SJCRH30 (cell line): Measurements from ENCODE around the gene ADAMTSL1. TPM values are rescaled to one million over a fixed set of nuclear protein-coding genes. Genes with fewer than 3 reads are reported as not detected.

ENCODE experiments used
- DNase-seq, 2 experiments: peaks; one replicate each; pipeline ENCODE4 v3.0.0-alpha.2; 2015 to 2020
- H3K27ac ChIP-seq: fragments of 250-450 bp; sonication (Bioruptor Pico); 2 replicates; pipeline ENCODE4 v1.5.1; 2020; ENCODE audit warnings: mild to moderate bottlenecking, moderate library complexity
- H3K27me3 ChIP-seq: fragments of 250-450 bp; sonication (Bioruptor Pico); 2 replicates; pipeline ENCODE4 v1.5.1; 2020; ENCODE audit warnings: mild to moderate bottlenecking, moderate library complexity
- H3K36me3 ChIP-seq: fragments of 250-450 bp; sonication (Bioruptor Pico); 2 replicates; pipeline ENCODE4 v1.5.1; 2020; ENCODE audit warnings: mild to moderate bottlenecking, moderate library complexity
- H3K4me1 ChIP-seq: fragments of 250-450 bp; sonication (Bioruptor Pico); 2 replicates; pipeline ENCODE4 v1.5.1; 2020; ENCODE audit warnings: mild to moderate bottlenecking, moderate library complexity
- H3K4me3 ChIP-seq: fragments of 250-450 bp; sonication (Bioruptor Pico); 2 replicates; pipeline ENCODE4 v1.5.1; 2020; ENCODE audit warnings: mild to moderate bottlenecking, moderate library complexity
- H3K9me3 ChIP-seq: fragments of 250-450 bp; sonication (Bioruptor Pico); replicated peaks from 2 replicates; pipeline ENCODE4 v1.5.1; 2020; ENCODE audit warnings: mild to moderate bottlenecking, moderate library complexity
- total RNA-seq: library from RNA; depleted of rRNA; stranded (reverse); fragments of >200 nt; shearing (Covaris generic); gene quantifications from 2 replicates; pipeline ENCODE4 v1.2.3, GENCODE V29; 2014

ADAMTSL1 gene
- total RNA-seq, 1 experiment from 2014 or later: 3.3 TPM

- H3K4me3 ChIP-seq: no peak overlapping the region
- no peak for DNase-seq
- no peak overlapping the region for H3K27ac ChIP-seq
- H3K27me3 ChIP-seq: no peaks in the 10 kb centered on the region
- no peaks in the 10 kb centered on the region for H3K4me1 ChIP-seq
- no peaks in the 10 kb centered on the region for H3K36me3 ChIP-seq
- no peaks in the 10 kb centered on the region for H3K9me3 ChIP-seq
These were observed 164.7 kb downstream of the ADAMTSL1 start for GRCh38 chr9:18638371-18639249.

- Histone ChIP-seq H3K9me3 (no peaks in the 10 kb centered on the region), H3K4me1 (no peaks in the 10 kb centered on the region), H3K27ac (no peak overlapping the region), H3K4me3 (no peak overlapping the region), H3K36me3 (no peaks in the 10 kb centered on the region), H3K27me3 (no peaks in the 10 kb centered on the region)
- DNase-seq: no peak
These were observed 166.0 kb downstream of the ADAMTSL1 start for GRCh38 chr9:18639911-18640310.

DNA sequence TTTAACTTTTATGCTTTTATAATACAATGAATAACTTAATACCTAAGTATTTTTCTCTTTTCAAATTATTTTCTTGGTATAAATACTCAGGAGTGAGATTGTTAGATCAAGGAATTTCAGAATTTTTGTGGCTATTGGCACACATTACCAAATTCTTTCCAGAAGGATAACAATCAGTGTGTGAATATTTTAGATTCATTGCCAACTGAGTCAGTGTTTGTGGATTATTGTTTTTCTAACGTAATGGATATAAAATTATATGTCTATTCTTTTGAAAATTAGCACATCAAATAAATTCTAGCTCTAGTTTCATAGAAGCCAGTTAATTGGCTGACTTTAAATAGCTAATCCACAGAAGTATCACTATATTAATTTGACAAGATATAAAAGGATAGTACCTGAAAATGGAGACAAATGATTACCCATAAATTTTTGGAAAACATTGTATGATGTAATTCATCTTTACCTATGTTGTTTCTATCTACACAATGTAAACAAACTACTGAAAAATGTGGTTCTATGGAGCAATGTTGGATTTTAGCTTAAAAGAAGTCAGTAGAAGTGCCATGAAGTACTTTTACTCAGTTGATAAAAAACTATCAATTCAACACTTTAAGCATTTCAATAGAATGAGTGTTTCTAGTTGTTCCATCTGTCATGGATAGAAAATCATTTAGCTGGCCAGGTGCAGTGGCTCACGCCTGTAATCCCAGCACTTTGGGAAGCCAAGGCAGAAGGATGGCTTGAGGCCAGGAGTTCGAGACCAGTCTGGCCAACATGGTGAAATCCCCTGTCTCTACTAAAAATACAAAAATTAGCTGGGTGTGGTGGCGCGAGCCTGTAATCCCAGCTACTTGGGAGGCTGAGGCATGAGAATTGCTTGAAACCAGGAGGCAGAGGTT, 185.1 kb downstream of the ADAMTSL1 start:
- DNase-seq: no peak
- Histone ChIP-seq H3K4me3 (no peak overlapping the region), H3K27me3 (no peaks in the 10 kb centered on the region), H3K36me3 (no peaks in the 10 kb centered on the region), H3K9me3 (no peaks in the 10 kb centered on the region), H3K4me1 (no peaks in the 10 kb centered on the region), H3K27ac (no peak overlapping the region)

GRCh38 chr9:18660001-18660400, 186.0 kb downstream of the ADAMTSL1 start:
- Histone ChIP-seq H3K27ac (no peak overlapping the region), H3K4me3 (no peak overlapping the region), H3K9me3 (no peaks in the 10 kb centered on the region), H3K27me3 (no peaks in the 10 kb centered on the region), H3K36me3 (no peaks in the 10 kb centered on the region), H3K4me1 (no peaks in the 10 kb centered on the region)
- no peak for DNase-seq

DNA sequence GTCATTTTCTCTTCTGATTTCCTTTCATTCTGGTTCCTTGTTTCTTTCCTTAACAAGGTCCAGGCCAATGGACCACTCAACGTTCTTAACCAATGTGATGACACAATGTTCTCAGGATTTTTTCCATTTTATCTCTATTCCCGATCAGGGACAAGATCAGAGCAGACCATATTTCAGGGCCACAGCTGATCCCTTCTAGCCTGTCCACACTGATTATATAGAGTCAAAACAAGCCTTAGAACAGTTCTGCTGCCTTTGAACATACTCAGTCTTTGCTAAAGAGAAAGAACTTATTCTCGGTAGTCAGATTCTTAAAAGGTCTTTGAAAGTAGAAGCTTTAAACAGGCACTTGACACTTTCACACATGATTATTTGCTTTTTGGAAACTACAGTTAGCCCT, 188.4 kb downstream of the ADAMTSL1 start:
- Histone ChIP-seq H3K27me3 (no peaks in the 10 kb centered on the region), H3K36me3 (no peaks in the 10 kb centered on the region), H3K4me3 (no peak overlapping the region), H3K9me3 (no peaks in the 10 kb centered on the region), H3K27ac (no peak overlapping the region), H3K4me1 (peaks cover 3% of the 10 kb centered on the region; the same call in 1 of the 2 replicates)
- no peak for DNase-seq

DNA sequence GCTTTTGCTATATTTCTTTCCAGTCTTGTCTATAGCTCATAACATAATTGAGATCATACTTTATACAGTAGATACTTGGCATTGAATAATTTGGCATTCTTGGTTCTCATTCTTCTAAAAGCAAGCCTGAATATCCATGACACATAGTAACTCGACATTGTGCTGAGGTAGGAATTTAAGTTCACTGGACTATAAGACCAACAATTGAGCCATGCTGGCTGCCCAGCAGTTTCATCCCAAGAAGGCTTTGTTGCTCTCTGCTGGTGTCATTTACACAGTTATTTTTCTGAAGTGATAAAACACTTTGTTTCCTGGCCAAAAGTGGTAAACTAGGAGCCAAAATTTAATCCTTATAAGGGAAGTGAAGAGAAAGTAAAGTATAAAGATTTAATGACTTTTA, 192.0 kb downstream of the ADAMTSL1 start:
- DNase-seq: no peak
- Histone ChIP-seq H3K36me3 (no peaks in the 10 kb centered on the region), H3K4me1 (peaks cover 3% of the 10 kb centered on the region; the same call in 1 of the 2 replicates), H3K27me3 (no peaks in the 10 kb centered on the region), H3K9me3 (no peaks in the 10 kb centered on the region), H3K4me3 (no peak overlapping the region), H3K27ac (no peak overlapping the region)

DNA sequence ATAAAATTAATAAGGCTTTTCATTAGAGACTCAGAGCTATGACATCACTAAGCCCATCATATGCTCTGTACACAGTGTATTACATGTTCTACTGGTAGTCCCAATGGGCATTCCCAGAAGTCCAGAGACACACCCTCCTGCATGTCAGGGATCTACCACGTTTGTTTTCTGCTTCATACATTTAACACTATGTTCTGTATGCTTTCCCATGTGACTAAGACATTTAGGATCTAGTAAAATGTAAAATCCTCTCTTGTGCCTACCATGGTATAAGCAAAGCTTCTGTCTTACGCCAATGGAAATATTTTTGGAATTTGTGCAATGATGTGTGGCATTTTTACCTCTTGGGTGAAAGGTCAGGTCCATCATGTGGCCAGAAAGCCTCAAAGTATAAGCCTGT, 192.4 kb downstream of the ADAMTSL1 start:
- no peaks in the 10 kb centered on the region for H3K36me3 ChIP-seq
- no peaks in the 10 kb centered on the region for H3K9me3 ChIP-seq
- no peak overlapping the region for H3K27ac ChIP-seq
- DNase-seq: no peak
- H3K4me1 ChIP-seq: peaks cover 3% of the 10 kb centered on the region; the same call in 1 of the 2 replicates
- no peaks in the 10 kb centered on the region for H3K27me3 ChIP-seq
- H3K4me3 ChIP-seq: no peak overlapping the region

GRCh38 chr9:18666986-18667772, 193.2 kb downstream of the ADAMTSL1 start:
- Histone ChIP-seq H3K27me3 (no peaks in the 10 kb centered on the region), H3K4me3 (no peak overlapping the region), H3K27ac (no peak overlapping the region), H3K4me1 (peaks cover 3% of the 10 kb centered on the region; the same call in 1 of the 2 replicates), H3K9me3 (no peaks in the 10 kb centered on the region), H3K36me3 (no peaks in the 10 kb centered on the region)
- no peak for DNase-seq

DNA sequence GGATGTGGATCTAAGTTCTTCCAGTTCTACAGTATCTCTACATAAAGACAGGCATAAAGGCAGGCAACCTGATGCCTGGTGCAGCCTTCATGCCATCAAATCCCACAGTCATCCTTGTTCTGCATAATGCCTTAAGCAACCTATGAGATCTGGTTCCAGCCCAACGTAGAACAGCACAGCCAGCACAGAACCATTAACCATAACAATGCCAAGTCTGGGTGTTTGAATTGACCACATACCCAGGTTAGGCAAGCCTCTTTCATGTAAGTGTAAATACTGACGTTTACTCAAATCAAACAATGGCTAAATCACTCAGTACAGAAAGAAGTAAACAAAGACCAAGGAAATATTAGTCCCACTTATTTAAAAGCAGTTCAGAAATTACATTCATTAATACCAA, 195.0 kb downstream of the ADAMTSL1 start:
- H3K9me3 ChIP-seq: no peaks in the 10 kb centered on the region
- no peaks in the 10 kb centered on the region for H3K27me3 ChIP-seq
- no peak overlapping the region for H3K4me3 ChIP-seq
- H3K27ac ChIP-seq: no peak overlapping the region
- H3K4me1 ChIP-seq: peaks cover 8% of the 10 kb centered on the region
- DNase-seq: no peak
- H3K36me3 ChIP-seq: no peaks in the 10 kb centered on the region

GRCh38 chr9:18672706-18673105, 198.8 kb downstream of the ADAMTSL1 start:
- H3K27me3 ChIP-seq: no peaks in the 10 kb centered on the region
- DNase-seq: peak; percentile 3 to 54

DNA sequence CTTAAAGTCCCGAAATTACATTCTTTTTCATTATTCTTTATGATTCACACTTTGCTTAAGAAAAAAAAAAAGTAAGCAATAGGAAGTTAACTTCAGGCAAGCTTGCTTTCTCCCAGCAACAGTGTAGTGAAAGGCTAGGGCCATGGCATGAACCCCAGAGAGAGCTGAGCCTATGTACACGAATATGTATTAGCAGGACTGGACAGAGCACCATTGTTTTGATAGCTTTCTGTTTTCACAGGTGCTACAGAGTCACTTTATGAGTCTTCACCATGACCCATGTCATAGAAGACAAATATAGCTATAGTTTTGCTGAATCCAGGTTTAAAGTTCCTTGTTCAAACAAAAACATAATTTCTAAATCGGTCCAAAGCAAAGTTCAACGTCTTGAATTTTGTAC, 199.2 kb downstream of the ADAMTSL1 start:
- Histone ChIP-seq H3K36me3 (no peaks in the 10 kb centered on the region), H3K27me3 (no peaks in the 10 kb centered on the region), H3K4me3 (no peak overlapping the region), H3K9me3 (no peaks in the 10 kb centered on the region), H3K27ac (no peak overlapping the region), H3K4me1 (peaks cover 6% of the 10 kb centered on the region; the same call in 1 of the 2 replicates)
- DNase-seq: peak in 1 of 2 experiments; percentile 42

More at GRCh38 chr9:18672706-18673105, 198.8 kb downstream of the ADAMTSL1 start:
- no peak overlapping the region for H3K4me3 ChIP-seq
- H3K36me3 ChIP-seq: no peaks in the 10 kb centered on the region
- H3K27ac ChIP-seq: no peak overlapping the region
- H3K9me3 ChIP-seq: no peaks in the 10 kb centered on the region
- H3K4me1 ChIP-seq: peaks cover 6% of the 10 kb centered on the region; the same call in 1 of the 2 replicates

DNA sequence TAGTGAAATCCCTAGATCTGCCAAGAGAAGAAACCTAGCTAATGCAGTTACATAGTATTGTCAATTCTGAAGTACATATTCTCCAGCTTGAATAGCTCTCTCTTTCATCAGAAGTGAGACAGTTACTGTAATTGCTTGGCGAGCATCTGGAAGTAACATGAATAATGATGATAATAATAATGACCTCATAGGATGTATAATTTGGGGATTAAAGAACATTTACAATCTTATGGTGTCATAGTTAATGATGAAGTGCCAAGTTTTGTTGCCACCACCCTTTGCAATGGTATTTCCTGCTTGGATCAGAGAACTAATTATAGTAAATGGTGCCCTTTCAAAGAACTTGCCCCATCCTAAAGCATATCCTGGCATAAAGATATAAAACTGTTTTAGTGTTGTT, 201.4 kb downstream of the ADAMTSL1 start:
- H3K36me3 ChIP-seq: no peaks in the 10 kb centered on the region

GRCh38 chr9:18675973-18676372, 202.0 kb downstream of the ADAMTSL1 start:
- H3K4me1 ChIP-seq: peaks cover 6% of the 10 kb centered on the region; the same call in 1 of the 2 replicates
- H3K9me3 ChIP-seq: no peaks in the 10 kb centered on the region
- no peaks in the 10 kb centered on the region for H3K27me3 ChIP-seq
- H3K27ac ChIP-seq: no peak overlapping the region
- H3K4me3 ChIP-seq: no peak overlapping the region
- DNase-seq: no peak
- no peaks in the 10 kb centered on the region for H3K36me3 ChIP-seq

More for the DNA sequence above, 201.4 kb downstream of the ADAMTSL1 start:
- Histone ChIP-seq H3K9me3 (no peaks in the 10 kb centered on the region), H3K4me1 (peaks cover 6% of the 10 kb centered on the region; the same call in 1 of the 2 replicates), H3K27me3 (no peaks in the 10 kb centered on the region), H3K27ac (no peak overlapping the region), H3K4me3 (no peak overlapping the region)
- DNase-seq: no peak

DNA sequence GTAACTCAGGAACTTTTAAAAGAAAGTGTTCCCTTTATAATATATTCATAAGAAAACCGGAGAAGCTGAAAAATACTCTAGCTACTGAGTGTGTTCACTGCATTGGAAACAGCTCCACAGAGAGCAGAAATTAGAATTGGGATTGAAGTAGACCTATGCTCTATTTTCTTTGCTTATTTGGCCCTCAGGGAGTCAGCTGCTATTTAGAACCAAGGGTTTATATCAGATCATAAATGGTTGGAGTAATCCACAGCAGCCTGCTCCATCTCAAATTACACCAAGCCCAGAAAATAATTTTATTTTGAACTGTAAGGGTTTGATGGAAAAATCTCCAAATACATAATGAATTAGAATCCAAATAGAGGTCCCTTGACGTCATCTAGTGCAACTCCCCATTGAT, 202.6 kb downstream of the ADAMTSL1 start:
- Histone ChIP-seq H3K36me3 (no peaks in the 10 kb centered on the region), H3K4me3 (no peak overlapping the region), H3K4me1 (peaks cover 6% of the 10 kb centered on the region; the same call in 1 of the 2 replicates), H3K27me3 (no peaks in the 10 kb centered on the region), H3K9me3 (no peaks in the 10 kb centered on the region), H3K27ac (no peak overlapping the region)
- peak in 1 of 2 experiments; percentile 16 for DNase-seq
